ENCODE data around the gene PAWR.

- no peak for TF ChIP-seq POLR2A (IDR thresholded peaks at IDR 0.05)
- TF ChIP-seq EP300 (IDR thresholded peaks at IDR 0.05): no peak
- TF ChIP-seq CTCF (IDR thresholded peaks at IDR 0.05): no peak
These were observed 1.7 kb downstream of the PAWR start for GRCh38 chr12:79689061-79689476.
